CD4-positive, alpha-beta T cell treated with Interleukin-1 beta for 1 hour (primary cell): ENCODE data around the gene ASPHD1.
"Not testable (repeated sequence)": the region's sequence is repeated elsewhere in the genome, so short reads cannot be mapped to it uniquely, and the experiment has no call there.

Experiments used
- DNase-seq, 2 donors: peaks; one replicate each; pipeline ENCODE4 v3.0.0-alpha.2; 2020 to 2022

The ASPHD1 gene

DNA sequence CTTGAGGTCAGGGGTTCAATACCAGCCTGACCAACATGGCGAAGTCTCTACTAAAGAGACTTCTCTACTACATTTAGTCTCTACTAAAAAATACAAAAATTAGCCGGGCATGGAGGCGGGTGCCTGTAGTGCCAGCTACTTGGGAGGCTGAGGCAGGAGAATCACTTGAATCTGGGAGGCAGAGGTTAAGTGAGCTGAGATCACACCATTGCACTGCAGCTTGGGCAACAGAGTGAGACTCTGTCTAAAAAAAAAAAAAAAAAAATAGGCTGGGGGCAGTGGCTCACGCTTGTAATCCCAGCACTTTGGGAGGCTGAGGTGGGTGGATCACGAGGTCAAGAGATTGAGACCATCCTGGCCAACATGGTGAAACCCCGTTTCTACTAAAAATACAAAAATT lies 9.6 kb downstream of the ASPHD1 start:
- DNase-seq: not testable (repeated sequence)

DNA sequence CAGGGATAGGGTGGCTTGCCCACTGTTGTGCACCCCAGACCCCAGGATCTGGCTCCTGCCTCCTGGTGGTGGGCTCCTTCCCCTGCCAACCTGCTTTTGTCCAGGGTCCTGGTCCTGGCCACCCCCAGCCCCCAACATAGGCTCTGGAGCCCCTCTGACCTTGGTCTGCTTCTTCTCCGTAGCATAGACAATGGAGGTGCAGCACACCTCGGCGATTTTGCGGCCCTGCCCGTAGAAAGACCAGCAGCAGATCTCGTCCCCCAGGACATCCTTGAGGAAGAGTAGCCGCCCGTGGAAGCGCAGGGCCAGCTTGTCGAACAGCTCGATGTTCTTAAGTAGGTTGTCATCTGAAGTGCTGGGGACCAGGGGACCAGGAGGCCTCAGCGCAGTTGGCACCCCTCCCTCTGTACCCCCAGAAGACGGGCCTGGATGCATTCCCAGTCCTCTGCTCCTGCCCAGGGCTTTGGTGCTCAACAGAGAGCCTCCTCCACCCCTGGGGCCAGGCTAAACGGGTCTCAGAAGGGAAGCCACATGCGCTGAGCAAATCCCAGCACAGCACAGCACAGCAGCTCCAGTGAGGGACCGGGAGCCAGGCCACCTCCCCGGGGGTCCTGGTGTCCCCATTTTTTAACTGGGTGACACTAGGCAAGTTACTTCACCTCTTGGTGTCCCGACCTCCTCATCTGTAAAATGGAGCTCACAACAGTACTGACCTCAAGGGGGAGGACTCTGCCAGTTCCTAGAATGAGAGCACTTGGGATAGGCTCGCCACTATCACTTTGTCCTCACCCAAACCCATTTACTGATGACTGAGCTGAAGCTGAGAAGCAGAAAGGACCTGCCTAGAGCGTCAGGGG lies 10.8 kb downstream of the ASPHD1 start:
- DNase-seq: no peak

GRCh38 chr16:29911676-29912010 lies 11.4 kb downstream of the ASPHD1 start:
- DNase-seq: no peak

DNA sequence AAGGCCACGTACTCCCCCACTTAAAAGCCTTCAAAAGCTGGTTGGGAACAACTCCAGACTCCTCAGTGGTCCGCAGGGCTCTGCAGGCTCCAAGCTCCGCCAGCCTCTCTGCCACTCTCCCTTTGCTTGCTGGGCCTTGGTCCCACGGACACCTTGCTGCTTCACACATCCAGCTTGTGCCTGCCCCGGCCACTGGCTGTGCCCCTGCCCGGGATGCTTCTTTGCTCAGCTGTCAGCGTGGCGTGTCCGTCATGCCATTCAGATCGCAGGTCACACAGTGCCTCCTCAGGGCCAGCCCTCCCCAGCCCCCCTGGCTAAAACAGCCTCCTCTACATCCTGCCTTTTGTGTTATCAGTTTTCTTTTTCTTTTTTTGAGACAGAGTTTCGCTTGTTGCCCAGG lies 11.8 kb downstream of the ASPHD1 start:
- DNase-seq: no peak

DNA sequence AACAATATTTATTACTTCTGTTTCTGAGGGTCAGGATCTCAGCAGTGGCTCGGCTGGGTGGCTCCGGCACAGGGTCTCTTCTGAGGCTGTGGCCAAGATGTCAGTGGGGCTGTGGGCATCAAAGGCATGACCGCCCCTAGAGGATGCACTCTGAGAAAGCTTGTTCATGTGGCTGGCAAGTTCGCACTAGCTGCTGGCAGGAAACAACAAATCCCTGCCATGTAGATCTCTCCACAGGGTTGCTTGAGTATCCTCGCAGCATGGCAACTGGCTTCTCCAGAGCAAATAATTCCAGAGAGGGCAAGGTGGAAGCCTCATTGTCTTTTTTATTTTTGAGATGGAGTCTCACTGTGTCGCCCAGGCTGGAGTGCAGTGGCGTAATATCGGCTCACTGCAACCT lies 13.2 kb downstream of the ASPHD1 start:
- no peak for DNase-seq

DNA sequence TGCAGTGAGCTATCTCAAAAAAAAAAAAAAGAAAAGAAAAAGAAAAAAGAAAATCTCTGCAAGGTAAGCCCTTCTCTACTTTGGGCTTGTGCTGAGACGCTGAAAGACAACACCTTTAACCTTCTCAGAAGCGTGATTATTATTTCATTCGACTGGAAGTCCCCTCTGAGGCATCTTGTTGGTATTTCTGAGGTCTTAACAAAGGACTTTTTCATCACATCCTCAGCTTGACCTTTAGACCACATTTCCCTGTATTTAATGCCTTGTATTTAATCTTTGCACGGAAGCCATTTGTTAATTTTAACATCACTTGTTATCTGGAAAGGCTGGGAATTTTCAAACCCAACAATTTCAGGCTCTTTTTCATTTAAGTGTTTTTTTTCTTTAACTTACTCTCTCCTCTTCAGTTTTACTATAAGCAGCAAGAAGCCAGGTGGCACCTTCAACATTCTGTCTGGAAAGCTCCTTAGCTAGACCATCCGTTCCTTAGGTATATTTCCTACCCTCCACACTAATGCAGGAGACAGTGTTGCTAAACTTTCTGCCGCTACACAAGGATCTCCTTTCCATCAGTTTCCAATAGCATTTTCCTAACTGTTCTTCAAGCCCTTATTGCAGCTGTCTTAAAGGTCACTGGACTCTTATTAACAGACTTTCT lies 15.4 kb downstream of the ASPHD1 start:
- DNase-seq: no peak

DNA sequence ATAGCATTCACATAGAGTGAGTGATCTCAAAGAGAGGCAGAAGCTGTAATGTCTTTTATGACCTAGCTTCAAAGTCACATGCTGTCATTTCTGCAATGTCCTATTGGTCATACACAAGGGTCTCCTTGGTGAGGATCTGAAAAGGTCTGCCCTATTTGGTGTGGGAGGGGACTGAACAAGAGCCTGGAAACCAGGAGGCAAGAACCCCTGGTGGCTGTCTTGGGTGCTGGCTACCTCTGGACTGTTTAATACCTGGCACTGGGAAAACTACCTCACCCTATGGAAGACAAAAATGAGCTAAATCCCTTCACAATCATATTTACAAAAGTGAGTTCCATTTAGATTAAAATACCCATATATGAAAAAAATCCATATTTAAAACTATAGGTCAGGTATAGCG lies 16.7 kb downstream of the ASPHD1 start:
- no peak for DNase-seq

GRCh38 chr16:29920288-29921033 lies 20.2 kb downstream of the ASPHD1 start:
- no peak for DNase-seq

DNA sequence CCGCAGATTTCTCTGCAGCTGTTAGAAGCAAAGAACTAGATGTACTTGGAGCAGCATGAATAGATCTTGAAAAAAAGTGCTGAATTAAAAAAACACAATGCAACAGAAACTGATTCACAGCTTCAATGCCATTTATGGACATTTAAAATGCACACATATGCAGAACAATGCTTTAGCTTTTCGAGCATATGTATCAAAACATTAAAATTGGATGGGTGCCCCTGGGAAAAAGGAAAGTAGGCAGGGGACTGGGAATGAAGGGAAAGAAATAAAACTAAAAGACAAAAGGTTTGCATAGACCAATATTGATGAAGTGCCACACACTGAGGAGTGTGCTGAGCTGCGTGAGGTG lies 20.7 kb downstream of the ASPHD1 start:
- DNase-seq: no peak

DNA sequence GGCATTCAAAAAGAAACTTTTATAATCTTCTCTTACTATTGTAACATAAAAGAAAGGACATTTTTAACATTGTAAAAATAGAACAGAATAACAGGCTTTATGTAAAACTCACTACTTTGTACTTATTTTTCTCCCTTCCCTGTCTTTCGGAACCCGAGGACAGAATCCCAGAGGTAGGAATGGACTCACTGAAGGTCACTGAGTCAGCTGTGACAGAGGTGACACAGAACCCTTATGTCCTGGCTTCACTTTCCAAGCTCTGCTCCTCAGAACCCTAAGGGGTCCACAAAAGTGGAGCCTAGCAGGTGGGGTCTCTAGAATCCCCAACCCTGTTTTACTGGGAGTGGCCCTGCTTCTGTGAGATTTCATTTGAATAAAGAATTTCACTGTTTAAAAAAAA lies 22.0 kb downstream of the ASPHD1 start:
- DNase-seq: no peak

GRCh38 chr16:29922986-29923501 lies 22.8 kb downstream of the ASPHD1 start:
- no peak for DNase-seq

- no peak for DNase-seq
Observed at GRCh38 chr16:29925105-29925756, 24.9 kb downstream of the ASPHD1 start.

- DNase-seq: peak; percentile 91 to 94
Observed at GRCh38 chr16:29925781-29926710, 25.8 kb downstream of the ASPHD1 start, which contains the start of gene KCTD13. Gene KCTD13 (minus strand): TSS chr16:29926226. CDS start chr16:29926033, 193 bp downstream.

GRCh38 chr16:29926711-29927052 lies 26.4 kb downstream of the ASPHD1 start:
- no peak for DNase-seq

DNA sequence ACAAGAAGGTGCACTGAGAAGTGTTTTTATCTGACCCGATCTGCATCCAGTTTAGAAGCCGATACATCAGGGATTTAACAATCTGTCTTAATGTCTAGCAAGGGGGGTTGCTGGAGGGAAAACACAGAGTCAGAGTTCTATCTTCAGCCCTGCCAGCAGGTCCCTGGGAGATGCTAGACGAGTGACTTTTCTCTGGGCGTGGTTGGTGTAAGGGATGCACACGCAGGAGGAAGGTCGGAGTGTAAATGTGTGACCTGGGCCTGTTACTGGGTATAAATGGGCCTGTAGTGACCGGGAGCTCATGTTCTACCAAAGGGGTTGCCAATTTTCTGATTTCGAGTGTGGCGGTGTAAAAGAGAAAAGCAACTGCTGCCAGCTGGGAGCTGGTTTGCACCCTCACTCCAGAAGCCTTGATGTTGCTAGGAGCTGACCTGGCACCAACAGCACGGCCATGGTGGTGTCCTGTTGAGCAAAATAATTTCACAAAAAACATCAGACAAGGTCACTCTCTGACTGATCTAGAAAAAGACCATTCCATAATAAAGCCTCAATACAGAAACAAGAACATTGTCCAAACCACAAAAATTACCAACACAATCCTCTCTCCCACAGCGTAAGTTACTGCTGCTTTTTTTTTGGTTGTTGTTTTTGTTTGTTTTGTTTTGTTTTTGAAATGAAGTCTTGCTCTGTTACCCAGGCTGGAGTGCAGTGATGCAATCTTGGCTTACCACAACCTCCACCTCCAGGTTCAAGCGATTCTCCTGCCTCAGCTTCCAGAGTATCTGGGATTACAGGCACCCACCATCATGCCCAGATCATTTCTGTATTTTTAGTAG lies 27.0 kb downstream of the ASPHD1 start:
- no peak for DNase-seq

- DNase-seq: not testable (repeated sequence)
Observed at GRCh38 chr16:29931750-29932149, 31.5 kb downstream of the ASPHD1 start.

GRCh38 chr16:29940656-29941055 lies 40.4 kb downstream of the ASPHD1 start:
- no peak for DNase-seq

DNA sequence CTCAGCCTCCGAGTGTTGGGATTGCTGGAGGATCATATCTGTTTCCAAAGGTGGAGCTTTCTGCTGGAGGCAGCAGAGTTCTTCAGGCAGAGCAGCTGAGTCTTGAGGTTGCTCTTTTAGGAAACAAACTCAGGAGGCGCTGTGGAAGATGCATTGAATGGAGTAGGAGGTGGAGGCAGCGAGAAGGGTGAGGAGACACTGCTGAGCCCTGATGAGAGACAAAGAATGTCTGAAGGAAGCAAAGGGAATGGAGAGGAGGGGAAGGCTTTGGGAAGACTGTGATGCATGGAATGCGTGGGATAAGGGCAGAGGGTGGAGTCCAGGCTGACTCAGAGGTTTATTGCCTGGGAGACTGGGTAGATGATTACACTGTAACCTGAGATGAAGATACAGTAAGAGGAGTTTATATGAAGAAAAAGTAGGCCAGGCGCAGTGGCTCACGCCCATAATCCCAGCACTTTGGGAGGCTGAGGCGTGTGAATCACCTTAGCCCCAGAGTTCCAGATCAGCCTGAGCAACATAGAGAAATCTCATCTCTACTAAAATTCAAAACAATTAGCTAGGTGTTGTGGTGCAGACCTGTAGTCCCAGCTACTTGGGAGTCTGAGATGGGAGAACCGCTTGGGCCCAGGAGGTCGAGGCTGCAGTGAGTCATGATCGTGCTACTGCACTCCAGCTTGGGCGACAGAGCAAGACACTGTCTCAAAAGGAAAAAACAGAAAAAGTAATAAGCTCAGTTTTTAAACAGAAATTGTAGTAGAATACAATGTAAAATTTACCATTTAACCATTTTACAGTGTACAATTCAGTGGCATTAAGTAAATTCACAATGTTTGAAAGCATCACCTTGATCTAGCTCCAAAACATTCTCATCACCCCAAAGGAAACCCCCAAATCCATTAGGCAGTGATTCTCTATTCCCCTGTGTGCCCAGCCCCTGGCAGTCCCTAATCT lies 43.8 kb downstream of the ASPHD1 start:
- DNase-seq: no peak

- no peak for DNase-seq
Observed at GRCh38 chr16:29947897-29948296, 47.6 kb downstream of the ASPHD1 start.
